Stimulated activated CD8-positive, alpha-beta memory T cell treated with anti-CD3 and anti-CD28 coated beads, Interleukin-7, amount 100 ng/mL, for 1 hour (primary cell): ENCODE results near the gene WDR37.

Experiments
- DNase-seq, 2 donors: peaks; one replicate each; pipeline ENCODE4 v3.0.0-alpha.2; 2020; ENCODE audit warnings: low read depth in 2 of 2

Gene WDR37

DNA sequence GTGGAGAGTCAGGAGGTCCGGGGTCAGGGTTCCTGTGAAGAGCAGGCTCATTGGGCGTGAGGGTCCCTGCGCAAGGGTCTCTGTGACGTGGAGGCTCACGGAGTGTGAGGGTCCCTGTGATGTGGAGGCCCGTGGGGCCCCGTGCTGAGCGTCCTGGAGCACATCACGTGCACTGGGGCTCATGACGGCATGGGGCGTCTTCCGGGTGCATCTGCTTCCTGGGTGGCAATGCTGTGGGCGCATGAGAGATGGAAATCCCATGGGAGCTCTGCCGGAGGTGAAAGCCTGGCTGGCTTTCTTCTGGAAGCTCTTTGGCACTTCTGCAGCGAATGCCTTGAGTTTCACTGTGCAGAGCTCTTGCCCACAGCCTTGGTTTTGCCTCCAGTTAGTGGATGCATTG, 71.4 kb downstream of the WDR37 start:
- no peak for DNase-seq

DNA sequence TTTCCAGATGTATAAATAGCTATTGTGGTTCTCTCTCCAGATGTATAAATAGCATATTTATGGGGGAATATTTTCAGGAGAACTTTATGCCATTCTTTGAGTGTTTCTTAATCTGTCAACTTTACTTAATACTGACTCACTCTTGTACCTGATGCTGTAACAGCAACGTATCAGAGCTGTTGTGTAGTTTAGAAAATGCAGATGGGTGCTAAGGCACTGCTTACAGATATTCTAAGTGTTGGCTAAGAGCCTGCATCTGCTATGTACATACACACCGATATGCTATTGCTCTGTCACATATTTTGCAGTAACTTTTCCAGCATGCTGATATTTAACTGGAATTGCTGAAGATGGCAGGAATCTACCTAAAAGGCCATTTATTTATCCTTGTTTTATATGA, 71.9 kb downstream of the WDR37 start:
- DNase-seq: no peak

DNA sequence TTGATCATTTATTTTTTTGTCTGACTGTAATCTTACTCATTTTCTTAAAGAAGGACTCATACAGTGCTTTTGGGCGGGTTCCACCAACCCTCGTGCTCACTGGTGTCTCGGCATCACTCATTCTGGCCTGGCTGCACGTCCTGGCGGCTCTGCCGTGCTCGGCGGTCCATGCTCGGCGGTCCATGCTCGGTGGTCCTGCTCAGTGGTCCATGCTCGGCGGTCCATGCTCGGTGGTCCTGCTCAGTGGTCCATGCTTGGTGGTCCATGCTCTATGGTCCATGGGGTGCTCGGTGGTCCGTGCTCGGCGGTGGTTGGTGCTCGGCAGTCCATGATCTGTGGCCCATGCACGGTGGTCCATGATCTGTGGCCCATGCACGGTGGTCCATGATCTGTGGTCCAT, 72.5 kb downstream of the WDR37 start:
- DNase-seq: no peak

DNA sequence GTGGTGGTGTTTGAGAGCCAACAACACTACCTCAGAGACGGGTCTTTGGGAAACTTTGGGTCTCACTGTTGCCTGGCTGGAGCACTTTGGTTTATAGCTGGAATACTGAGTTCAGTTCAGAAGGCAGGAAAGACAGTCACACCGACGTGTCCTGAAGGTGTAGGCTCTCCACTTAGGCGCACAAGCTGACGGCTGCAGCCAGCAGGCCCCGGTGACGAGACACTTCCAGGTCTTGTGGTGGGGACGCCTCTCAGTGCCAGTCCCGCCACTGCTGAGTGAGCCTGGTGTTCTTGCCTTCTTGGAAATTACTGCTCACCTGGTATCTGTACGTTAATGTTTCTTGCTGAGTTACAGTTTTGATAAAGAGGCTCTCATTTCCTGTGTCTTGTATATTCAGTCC, 74.0 kb downstream of the WDR37 start:
- no peak for DNase-seq

DNA sequence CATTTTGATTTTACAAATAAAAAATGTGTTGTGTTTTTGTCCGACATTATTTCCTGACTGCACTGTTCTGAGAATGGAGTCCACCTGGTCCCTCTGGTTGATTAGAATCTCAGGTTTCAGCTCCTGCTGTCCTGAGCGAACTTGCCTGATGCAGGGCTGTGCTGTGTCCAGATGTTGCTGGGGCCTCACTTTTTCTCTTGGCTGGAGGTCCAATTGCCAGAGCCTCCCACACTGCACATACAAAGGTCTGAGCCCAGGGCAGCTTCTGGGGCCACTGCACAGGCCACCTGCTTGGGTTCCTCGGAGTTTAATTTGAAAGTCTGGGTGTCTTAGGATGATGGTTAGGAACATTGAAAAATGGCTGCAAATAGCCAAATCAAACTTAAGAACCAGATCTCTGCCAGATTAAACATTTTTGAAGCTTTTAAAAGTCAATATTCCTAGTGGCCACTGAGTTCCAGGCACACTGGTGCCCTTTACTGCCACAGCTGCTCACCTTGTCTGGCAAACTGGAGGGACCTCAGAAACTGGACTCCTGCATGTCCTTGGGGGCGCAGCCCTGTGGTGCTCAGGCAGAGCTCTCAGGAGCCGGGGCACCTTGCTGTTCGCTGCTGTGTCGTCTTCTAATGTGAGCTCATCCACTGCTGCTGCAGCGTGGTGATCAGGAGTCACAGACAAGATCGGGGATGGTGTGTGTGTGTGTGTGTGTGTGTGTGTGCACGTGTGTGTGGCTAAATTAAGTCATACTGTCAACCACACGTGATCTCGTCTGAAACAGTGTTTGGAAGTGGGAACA, 75.0 kb downstream of the WDR37 start:
- DNase-seq: no peak

DNA sequence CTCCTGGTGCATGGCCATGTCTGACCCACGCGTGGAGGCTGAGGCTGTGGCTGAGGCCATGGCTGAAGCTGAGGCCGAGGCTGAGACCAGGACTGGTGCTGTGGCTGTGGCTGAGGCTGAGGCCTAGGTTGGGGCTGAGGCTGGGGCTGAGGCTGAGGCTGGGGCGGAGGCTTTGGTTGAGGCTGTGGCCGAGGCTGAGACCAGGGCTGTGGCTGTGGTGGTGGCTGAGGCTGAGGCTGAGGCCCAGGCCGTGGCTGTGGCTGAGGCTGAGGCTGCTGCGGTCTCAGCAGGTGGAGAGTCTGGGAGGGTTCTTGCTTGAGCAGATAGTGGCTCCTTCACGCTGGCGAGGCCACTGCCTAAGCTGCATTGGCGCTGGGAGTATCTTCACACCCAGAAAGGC, 76.4 kb downstream of the WDR37 start:
- no peak for DNase-seq

DNA sequence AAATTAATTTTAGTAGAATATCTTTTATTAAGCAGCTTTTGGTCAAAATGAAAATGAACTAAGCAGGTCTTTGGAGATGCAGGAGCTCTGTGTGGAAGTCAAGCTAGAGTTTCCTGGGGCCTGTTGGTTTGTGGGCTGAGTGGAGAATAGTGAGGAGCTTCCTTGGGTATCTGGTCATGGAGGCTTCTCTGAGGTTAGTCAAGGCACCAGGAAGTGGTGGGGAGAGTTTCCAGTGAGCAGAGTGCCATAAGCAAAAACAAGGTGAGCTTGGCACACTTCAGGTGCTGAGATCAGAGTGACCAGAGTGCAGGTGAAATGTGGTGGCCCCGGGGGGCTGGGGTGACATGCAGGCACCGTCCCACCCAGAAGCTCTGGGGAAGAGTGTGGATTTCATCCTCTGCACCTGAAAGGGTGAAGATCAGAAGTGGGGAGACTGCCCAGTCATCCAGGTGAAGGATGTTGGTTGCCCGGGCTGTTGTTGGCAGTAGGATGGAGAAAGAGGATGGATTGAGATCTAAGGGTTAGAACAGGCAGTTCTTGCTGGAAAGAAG, 77.4 kb downstream of the WDR37 start:
- DNase-seq: no peak

DNA sequence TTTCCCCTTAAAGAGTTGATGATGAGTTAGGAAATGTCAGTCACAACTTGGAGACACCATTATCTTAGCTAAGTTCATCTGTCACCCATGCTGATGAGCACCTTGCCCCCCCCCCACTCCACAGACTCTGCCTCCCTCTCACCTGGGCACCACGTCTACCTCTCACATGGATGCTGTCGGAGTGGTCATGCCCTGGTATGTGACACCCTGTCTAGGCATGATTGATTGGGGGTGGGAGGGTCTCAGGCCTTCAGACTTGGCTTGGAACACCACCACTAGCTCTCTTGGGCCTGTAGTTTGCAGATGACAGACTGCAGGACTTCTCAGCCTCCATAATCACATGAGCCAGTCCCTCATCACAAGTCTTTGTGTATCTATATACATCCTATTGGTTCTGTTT, 78.0 kb downstream of the WDR37 start:
- DNase-seq: no peak

DNA sequence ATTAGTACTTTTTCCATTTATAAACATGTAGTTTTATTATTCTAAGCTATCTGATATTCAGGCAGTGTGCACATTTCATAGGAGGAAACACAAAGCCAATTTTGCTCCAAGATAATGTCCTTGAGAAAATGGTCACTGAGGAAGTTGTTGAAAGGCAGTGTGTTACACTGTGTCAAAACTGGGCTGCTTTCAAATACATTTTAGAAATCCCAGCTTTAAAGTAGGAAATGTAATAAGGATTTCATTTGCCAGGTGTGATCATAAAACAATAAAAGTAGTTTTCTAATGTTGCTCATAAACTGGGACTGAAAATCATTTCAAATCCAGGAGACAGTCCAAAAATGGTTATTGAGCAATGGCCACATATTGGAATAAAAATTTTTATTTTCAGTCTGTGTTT, 80.1 kb downstream of the WDR37 start:
- DNase-seq: no peak

DNA sequence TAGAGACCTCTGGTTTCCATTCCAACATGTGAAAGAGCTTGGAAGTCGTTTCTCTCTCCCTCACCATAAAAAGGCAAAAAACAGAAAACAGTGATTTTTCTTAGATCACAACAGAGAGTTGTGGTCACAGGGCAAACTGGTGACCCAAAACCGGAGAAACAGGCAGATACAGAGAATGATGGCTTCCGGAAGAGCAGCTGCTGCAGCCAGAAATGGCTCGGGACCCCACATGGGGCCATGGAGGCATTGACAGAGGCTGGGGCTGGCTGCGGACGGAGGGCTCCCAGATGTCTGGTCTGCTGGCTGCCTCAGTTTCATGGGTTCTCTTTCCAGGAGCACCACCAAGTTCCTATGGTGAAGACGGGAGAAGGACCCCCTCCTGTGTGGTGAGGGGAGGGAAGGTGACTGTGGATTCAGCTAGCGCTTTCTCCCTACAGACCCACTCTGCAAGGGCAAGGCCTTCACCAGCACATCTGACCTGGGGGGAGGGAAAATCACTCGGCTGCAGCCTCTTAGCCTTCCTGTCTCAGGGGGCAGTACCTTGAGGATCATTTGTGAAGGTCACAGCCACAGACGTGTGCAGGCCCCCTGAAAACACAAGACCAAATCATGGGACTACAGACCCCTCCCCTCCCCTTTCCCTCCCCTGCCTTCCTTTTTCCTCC, 81.4 kb downstream of the WDR37 start:
- DNase-seq: no peak

DNA sequence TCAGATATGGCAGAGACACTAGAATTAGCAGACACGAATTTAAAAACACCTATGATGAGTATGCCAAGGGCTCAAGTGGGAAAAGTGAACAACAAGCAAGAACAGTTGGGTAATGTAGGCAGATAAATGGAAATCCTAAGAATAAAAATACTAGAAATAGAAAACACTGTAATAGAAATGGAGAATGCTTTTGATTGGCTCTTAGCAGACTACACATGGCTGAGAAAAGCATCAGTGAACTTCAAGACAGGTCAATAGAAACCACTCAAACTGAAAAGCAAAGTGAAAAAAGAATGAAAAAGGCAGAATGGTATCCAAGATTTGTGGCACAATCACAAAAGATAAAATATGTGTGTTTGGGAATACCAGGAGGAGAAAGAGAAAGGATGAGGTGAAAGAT, 82.3 kb downstream of the WDR37 start:
- DNase-seq: no peak

DNA sequence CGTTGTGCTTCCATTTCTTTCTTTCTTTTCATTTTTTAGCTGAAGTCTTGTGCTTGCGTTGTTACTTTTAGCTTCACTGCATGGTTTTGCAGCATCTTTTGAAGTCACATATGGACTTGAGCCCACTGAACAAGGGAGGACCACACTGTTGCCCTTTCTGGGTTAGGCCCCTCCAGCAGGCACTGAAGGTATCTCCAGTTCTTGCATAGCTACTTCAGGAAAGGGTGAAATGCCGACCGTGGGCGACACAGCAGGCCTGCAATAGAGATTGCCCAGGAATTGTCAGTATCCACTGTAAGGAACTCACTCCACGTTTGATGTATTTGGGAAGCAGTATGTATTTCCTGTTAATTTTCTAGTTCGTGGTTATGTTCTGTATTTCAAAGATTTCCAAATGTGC, 85.1 kb downstream of the WDR37 start:
- DNase-seq: no peak

DNA sequence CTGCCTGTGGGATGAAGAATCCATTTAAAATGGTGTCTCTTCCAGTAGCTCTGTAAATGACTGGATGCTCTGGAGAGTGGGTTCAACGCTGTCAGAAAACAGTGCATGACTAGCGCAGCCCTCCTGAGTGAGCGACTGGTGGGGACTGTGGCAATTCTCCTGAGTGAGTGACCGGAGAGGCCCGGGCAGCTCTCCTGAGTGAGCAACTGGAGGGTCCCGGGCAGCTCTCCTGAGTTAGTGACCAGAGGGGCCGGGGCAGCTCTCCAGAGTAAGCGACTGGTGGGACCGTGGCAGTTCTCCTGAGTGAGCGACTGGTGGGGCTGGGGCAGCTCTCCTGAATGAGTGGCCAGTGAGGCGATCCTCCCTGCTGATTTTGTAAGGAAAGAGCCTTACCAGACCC, 85.5 kb downstream of the WDR37 start:
- no peak for DNase-seq

DNA sequence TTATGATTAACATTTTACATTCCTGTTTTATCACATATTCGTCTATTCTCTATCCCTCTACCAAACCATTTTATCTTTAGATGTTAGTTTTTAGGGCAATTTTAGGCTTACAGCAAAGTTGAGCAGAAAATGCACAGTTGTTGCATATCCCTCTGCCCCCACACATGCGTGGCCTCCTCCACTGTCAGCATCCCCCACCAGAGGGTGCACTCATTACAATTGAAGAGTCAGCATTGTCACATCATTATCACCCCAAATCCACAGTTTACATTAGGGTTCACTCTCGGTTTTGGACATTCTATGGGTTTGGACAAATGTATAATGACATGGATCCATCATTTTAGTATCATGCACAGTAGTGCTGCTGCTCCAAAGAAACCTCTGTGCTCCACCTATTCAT, 86.4 kb downstream of the WDR37 start:
- DNase-seq: no peak

DNA sequence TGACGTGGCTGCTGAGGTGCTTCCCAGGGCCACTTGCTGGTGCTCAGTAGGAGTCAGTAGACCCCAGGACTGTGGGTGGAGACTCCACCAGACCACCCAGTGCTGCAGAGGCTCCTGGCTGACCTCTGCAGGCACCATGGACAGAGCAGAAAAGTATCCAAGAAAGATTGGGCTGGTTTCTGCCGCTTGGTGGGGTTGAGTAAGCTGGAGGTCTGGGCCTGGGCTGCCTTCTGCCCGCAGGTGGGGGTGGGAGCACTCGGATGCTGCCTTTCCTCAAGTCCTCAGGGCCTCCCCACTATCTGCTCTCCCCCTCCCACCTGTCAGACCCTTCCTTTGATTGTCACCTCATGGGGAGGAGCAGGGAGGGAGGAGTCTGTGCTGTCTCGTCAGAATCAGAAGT, 91.6 kb downstream of the WDR37 start:
- DNase-seq: no peak

DNA sequence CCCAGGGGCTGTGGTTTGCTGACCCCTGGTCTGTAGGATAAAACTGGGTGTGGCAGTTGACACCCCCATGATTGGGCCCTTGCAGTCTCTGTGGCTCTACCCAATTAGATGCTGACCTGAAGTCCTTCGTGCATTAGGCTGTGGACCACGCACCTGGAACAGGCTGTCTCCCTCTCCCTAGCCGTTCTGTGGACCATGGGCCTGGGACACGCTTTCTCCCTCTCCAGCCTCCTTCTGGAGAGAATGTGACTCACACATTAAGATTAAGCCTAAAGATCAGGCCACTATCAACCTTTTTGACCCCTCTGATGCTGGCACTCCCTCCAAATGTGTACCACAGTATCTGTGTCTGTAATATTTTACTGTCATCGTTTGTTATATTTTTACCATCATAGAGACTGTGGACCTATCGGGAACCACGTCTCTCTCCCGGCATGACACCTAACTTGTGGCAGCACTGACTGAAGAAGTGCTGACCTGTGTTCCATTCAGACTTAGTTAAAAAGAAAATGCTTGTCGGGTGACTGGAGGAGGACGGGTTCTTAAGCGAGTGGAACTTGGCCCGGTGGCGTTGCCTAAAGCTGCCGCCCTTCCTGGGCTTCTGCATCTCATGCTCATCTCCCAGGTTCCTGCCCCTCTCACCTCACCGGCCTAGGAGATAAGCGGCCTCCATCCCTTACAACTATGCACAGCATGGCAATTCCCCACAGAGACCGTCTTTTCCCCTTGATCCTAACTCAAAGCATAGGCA, 92.8 kb downstream of the WDR37 start:
- no peak for DNase-seq

DNA sequence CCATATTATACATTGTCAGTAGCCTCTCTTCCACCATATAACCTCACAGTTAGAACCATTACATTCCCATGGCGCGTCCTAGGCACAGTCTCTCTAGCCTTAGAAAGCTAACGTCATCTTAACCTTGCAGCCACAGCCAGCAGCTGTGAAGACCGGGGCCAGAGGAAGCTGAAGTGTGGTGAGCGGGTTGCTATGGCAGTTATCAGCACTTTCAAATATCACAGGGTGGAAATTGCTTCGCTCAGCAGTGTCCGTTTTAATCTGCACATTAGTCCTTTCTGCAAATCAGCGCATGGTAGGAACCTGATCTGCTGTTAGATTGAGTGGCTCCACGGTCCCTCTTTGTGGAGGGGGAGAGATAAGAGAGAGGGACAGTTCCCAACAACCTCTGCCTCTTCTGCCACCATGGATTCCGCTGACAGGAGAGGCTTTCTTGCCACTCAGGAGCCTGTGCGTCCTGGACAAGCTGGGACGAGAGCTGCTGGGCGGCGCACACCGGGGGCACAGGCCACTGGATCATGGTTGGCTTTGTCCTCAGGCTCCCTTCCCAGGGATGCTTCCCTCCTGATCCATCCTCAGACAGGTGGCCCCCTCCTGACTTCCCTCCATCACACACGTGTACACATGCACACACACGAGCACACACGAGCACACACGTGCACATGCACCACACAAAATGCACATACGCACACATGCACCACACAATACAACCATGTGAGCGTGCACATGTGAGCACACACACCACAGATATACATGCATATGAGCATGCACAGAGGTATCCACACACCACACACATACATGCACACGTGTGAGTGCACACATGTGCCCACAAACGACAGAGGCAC, 93.8 kb downstream of the WDR37 start:
- DNase-seq: no peak

DNA sequence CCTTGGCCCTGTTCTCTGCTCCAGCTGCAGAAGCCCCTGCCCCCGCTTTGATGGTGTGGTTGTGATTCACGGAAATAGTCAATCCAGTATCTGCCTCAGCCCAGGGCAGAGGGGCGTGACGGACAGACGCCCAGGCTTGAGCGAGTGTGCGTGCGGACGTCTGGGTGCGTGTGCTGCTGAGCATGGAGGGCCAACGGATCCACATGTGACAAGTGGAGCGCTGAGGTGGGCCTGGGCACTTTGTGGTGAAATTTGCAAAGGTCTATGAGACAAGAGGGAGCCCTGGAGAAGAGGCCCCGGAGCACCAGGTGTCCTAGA, 94.4 kb downstream of the WDR37 start:
- DNase-seq: no peak

DNA sequence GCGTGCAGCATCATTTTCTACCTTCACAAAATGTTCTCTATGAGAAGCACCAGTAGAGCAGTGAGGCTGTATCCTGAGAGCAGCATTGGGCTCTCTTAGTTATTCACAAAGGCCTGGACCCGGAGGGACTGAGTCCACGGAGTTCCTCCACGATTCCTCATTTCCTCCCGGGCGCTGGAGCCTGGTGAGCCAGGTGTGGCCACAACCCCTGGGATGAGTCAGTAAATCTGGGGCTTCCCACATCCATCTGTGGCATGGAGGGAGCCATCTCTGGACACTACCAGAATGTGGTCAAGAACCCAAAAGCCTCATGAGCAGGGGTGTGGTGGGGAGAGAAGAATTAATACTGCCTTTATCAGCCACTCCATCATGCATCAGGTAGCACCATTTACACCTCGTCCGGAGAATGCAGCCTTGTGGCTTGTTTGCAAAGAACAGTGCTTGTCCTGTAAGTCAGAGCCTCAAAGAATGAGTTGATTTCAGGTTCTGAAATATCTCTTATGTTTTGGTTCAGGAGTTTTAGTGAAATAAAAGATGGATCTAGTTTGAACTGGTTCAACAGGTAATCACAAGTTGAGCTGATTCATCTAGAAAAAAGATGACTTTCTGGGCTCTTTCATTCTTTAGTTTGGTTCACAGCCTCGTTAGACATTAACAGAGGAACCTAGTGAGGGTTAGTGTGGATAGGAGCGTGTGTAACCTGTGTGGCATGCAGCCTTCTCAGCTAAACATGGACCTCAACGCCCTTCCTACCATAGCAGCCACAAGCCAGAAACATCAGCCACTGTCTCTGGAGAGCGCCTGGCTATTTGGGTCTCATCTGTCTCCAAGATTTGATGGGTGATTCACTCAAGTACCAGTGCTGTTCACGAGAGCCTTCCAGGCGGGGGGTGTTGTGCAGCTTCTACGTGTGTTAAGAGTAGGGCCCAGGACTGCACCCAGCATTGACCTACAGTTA, 95.2 kb downstream of the WDR37 start:
- DNase-seq: no peak

DNA sequence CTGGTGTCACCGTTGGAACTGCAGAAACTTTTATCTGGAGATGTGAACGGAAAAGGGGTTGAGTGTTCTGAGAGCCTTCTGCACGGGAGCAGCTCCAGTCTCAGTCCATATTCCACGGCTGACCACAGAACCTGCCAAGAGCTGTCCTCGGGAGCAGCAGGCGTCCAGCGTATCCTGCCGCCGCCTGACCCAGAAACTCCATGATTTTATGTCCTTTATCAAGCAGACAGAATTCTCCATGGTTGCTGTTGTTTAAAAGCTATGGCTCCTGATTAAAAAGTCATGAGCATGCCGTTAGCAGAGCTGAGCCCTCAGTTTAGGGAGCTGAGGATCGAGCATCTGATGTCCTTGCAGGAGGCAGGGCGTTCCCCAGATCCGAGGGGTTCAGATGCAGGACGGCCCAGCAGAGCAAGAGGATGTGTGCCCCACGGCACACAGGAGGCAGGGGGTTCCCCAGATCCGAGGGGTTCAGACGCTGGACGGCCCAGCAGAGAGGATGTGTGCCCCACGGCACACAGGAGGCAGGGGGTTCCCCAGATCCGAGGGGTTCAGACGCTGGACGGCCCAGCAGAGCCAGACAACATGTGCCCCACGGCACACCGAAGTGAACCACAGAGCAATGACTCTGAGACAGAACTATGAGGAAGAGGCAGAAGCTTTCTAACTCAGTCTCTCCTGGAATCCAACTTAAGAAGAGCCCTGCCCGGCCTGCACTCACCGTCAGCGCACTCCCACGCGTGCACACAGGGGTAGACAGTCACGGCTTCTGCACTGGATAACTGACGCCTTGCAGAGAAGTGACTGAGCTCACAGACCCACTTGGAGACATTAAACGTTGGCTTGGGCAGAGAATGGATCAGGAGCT, 96.4 kb downstream of the WDR37 start:
- no peak for DNase-seq
